ENCODE results near the gene C14orf180. TPM values are rescaled to one million over a fixed set of nuclear protein-coding genes. Genes with fewer than 3 reads are reported as not detected.

C14orf180 gene
- total RNA-seq, 1 donor from 2014 or later, result not detected

- H3K9me3 Mint-ChIP-seq, result no peaks in the 10 kb centered on the region
- peaks cover 14% of the 10 kb centered on the region for H3K4me1 Mint-ChIP-seq (ENCODE audit: unreplicated experiment)
- no peak for DNase-seq (ENCODE audit: extremely low spot score, unreplicated experiment)
- no peak overlapping the region for H3K27ac Mint-ChIP-seq
- no peaks in the 10 kb centered on the region for H3K36me3 Mint-ChIP-seq
- TF ChIP-seq CTCF (conservative IDR thresholded peaks at IDR 0.05), result no peak
- no peak overlapping the region for H3K4me3 Mint-ChIP-seq
- H3K27me3 Mint-ChIP-seq, result peaks cover 5% of the 10 kb centered on the region
Measured at GRCh38 chr14:104591031-104591430, 11.5 kb downstream of the C14orf180 start.

- H3K27ac Mint-ChIP-seq, result no peak overlapping the region
- TF ChIP-seq CTCF (conservative IDR thresholded peaks at IDR 0.05), result no peak
- H3K27me3 Mint-ChIP-seq, result peaks cover 5% of the 10 kb centered on the region
- DNase-seq (ENCODE audit: extremely low spot score, unreplicated experiment), result no peak
- peaks cover 14% of the 10 kb centered on the region for H3K4me1 Mint-ChIP-seq (ENCODE audit: unreplicated experiment)
- no peaks in the 10 kb centered on the region for H3K9me3 Mint-ChIP-seq
- no peak overlapping the region for H3K4me3 Mint-ChIP-seq
- H3K36me3 Mint-ChIP-seq, result no peaks in the 10 kb centered on the region
Measured at GRCh38 chr14:104591506-104592291, 12.1 kb downstream of the C14orf180 start.

GRCh38 chr14:104592292-104592672, 12.7 kb downstream of the C14orf180 start:
- no peaks in the 10 kb centered on the region for H3K9me3 Mint-ChIP-seq
- H3K4me3 Mint-ChIP-seq, result no peak overlapping the region
- no peak overlapping the region for H3K27ac Mint-ChIP-seq
- no peaks in the 10 kb centered on the region for H3K36me3 Mint-ChIP-seq
- TF ChIP-seq CTCF (conservative IDR thresholded peaks at IDR 0.05), result no peak
- no peak for DNase-seq (ENCODE audit: extremely low spot score, unreplicated experiment)
- H3K27me3 Mint-ChIP-seq, result peaks cover 5% of the 10 kb centered on the region
- peaks cover 14% of the 10 kb centered on the region for H3K4me1 Mint-ChIP-seq (ENCODE audit: unreplicated experiment)

GRCh38 chr14:104592785-104593184, 13.2 kb downstream of the C14orf180 start:
- no peak for TF ChIP-seq CTCF (conservative IDR thresholded peaks at IDR 0.05)
- Mint-ChIP-seq H3K27ac (no peak overlapping the region), H3K36me3 (no peaks in the 10 kb centered on the region), H3K27me3 (peaks cover 5% of the 10 kb centered on the region), H3K4me3 (no peak overlapping the region), H3K4me1 (ENCODE audit: unreplicated experiment) (peaks cover 14% of the 10 kb centered on the region), H3K9me3 (no peaks in the 10 kb centered on the region)
- DNase-seq (ENCODE audit: extremely low spot score, unreplicated experiment), result no peak

- Mint-ChIP-seq H3K9me3 (no peaks in the 10 kb centered on the region), H3K27ac (no peak overlapping the region), H3K36me3 (no peaks in the 10 kb centered on the region), H3K4me3 (no peak overlapping the region), H3K4me1 (ENCODE audit: unreplicated experiment) (peaks cover 14% of the 10 kb centered on the region), H3K27me3 (peaks cover 5% of the 10 kb centered on the region)
- no peak for TF ChIP-seq CTCF (conservative IDR thresholded peaks at IDR 0.05)
- DNase-seq (ENCODE audit: extremely low spot score, unreplicated experiment), result no peak
Measured at GRCh38 chr14:104593241-104593701, 13.7 kb downstream of the C14orf180 start.
